ENCODE data around the gene GFRA1.
"Not testable (repeated sequence)": the region's sequence is repeated elsewhere in the genome, so short reads cannot be mapped to it uniquely, and the experiment has no call there.

The GFRA1 gene

DNA sequence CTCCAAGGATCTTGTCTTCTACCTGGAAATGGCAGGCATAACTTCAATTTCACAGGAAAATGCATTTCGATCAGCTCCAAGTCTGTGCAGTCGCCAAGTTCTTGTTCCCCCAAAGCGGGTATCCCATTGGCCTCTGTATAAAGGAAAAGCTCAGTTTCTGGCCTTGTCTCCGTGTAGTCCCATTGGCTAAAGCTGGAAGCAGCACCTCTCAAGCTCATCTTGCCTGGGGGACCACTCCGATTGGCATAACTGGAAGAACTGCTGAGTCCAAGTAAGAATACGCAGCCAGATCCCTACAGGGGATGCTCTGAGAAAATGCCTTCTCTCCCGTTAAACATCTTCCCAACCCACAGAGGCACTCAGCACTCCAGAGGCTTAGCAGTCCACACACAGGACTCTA, 205.2 kb downstream of the GFRA1 start:
- no peak for DNase-seq (ENCODE audit: low read depth)

GRCh38 chr10:116063107-116063506, 209.9 kb downstream of the GFRA1 start:
- no peak for DNase-seq (ENCODE audit: low read depth)

- DNase-seq (ENCODE audit: low read depth): no peak
These were observed 212.1 kb downstream of the GFRA1 start for GRCh38 chr10:116060864-116061263.

DNA sequence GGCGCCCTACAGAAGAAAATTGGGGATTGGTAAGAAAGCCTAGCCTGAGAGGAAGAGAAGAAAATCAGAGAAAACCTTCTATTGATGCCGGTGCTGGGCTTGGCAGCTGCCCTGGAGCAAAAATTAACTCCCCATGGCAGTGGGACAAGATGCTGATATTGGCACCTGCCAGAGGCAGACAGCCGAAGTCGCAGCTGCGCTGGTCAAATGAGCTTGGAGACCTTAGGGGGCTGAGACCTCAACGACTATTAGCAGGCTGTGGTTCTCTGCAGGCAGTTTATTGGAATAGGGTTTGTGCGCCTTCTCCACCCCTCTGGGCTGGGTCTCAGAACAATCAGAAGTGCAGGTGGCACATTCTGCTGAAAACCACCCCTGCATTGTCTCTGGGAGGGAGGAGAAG, 213.7 kb downstream of the GFRA1 start:
- DNase-seq (ENCODE audit: low read depth): no peak

DNA sequence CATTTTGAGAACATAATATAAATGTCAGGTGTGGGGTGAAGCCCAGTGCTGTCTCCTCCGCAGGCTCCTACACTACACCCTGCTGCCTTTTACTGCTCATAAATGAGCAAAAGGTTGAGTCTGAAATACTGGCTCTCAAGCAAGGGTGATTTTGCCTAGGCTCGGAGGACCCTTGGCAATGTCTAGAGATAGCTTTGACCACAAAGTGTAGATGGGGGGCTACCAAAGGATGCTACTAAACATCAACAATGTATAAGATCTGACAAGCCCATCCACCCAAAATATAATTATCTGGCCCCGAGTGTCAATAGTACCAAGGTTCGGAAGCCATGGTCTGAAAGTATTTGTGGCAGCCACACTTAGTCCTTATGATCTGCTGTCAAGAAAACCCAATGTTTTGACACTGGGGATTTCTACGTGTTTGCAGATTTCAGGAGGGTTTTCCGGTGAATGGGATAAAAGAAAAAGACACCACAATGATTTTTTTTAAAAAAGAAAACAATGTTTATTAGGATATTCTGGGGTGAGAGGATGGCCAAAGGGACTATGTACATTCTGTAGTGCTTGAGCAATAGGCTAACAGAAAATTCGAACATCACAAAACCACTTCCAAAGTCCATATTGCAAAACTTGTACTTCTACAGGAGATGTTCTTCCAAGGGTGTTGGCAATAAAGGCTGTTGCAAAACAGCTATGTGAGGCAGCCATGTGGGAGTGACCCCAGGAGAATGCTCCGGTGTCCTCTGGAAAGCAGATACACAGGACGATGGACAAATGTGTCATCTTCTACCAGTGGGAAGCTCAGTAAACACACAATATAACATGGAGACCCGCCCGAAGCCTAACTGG, 216.3 kb downstream of the GFRA1 start:
- no peak for DNase-seq (ENCODE audit: low read depth)

- DNase-seq (ENCODE audit: low read depth): no peak
These were observed 217.1 kb downstream of the GFRA1 start for GRCh38 chr10:116055917-116056252.

GRCh38 chr10:116055252-116055916, 217.6 kb downstream of the GFRA1 start:
- no peak for DNase-seq (ENCODE audit: low read depth)

DNA sequence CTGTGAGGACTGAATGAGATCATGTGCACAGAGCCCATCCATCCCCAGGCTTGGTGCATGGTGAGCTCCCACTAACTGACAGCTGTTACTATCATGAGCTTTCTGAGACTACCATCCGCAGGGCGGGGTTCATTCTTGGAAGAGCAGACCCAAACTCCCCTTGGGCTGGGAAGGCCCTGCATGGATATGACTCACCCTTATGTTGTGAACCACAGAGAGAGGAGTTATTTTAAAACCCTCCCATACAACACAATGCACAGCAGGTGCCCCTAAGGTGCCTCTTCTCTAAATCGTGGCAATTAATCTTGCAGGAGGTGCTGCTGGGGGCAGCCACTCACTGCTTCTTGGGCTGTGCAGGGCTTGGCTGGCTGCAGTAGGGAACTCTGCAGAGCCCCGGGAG, 219.1 kb downstream of the GFRA1 start:
- no peak for DNase-seq (ENCODE audit: low read depth)

- DNase-seq (ENCODE audit: low read depth): not testable (repeated sequence)
These were observed 219.8 kb downstream of the GFRA1 start for GRCh38 chr10:116053009-116053730.

DNA sequence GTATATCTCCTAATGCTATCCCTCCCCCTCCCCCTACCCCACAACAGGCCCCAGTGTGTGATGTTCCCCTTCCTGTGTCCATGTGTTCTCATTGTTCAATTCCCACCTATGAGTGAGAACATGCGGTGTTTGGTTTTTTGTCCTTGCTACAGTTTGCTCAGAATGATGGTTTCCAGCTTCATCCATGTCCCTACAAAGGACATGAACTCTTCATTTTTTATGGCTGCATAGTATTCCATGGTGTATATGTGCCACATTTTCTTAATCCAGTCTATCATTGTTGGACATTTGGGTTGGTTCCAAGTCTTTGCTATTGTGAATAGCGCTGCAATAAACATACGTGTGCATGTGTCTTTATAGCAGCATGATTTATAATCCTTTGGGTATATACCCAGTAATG, 220.5 kb downstream of the GFRA1 start:
- DNase-seq (ENCODE audit: low read depth): not testable (repeated sequence)

- no peak for DNase-seq (ENCODE audit: low read depth)
These were observed 223.1 kb downstream of the GFRA1 start for GRCh38 chr10:116049974-116050304.

- no peak for DNase-seq (ENCODE audit: low read depth)
These were observed 223.6 kb downstream of the GFRA1 start for GRCh38 chr10:116049158-116049973.

GRCh38 chr10:116045366-116046356, 227.3 kb downstream of the GFRA1 start:
- no peak for DNase-seq (ENCODE audit: low read depth)

GRCh38 chr10:116044801-116045248, 228.2 kb downstream of the GFRA1 start:
- DNase-seq (ENCODE audit: low read depth): no peak

- DNase-seq (ENCODE audit: low read depth): no peak
These were observed 229.1 kb downstream of the GFRA1 start for GRCh38 chr10:116043861-116044260.

DNA sequence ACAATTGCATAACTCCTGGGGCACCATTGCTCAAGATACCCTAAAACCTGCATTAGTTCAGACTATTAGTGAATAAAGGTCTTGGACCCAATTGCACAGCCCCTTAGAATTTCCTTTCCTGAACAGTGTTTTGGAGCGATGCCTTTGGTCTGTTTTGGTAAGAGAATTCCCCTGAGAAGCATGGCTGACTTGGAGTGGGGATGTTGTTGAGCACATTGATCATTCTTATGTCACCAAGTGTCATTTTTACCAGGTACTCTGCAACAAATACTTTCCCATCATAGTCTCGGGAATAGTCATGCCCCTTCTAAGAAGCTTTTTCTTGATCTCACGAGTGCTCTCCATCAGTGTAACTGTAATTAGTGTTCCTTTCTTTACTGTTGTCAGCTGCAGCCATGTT, 229.7 kb downstream of the GFRA1 start:
- no peak for DNase-seq (ENCODE audit: low read depth)

- DNase-seq (ENCODE audit: low read depth): no peak
These were observed 231.1 kb downstream of the GFRA1 start for GRCh38 chr10:116041948-116042347.

DNA sequence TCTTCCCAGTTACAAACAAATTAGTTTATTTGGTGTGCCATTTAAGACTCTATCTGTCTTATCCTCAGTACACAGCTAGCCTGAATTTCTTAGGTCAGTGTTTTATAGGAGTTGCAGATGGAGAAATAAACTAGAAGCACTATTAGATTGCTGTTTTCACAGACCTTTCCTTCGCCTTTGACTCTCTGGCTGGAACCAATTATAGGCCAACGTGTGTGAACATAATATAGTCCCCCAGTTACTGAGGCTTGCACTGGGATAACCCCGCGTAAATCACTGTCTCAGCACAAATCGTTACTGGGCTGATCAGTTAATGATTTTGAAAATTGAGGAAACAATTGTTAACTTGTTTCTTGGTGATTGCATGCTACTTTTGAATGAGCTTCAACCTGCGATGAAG, 233.4 kb downstream of the GFRA1 start:
- no peak for DNase-seq (ENCODE audit: low read depth)

DNA sequence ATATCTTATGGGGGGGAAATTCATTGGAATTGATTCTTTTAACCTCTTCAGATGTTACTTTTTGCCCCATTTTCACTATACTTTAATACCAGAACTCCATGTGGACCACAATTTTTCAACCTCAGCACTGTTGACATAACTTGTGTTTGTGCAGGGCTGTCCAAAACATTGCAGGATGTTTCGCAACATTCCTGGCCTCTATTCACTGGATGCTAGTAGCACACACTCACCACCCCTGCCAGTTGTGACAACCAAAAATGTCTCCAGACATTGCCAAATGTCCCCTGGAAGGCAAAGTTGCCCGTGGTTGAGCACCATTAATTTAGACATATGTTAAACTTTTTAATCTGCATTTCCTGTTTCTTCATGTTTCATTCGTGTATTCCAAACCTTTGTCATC, 234.7 kb downstream of the GFRA1 start:
- no peak for DNase-seq (ENCODE audit: low read depth)

DNA sequence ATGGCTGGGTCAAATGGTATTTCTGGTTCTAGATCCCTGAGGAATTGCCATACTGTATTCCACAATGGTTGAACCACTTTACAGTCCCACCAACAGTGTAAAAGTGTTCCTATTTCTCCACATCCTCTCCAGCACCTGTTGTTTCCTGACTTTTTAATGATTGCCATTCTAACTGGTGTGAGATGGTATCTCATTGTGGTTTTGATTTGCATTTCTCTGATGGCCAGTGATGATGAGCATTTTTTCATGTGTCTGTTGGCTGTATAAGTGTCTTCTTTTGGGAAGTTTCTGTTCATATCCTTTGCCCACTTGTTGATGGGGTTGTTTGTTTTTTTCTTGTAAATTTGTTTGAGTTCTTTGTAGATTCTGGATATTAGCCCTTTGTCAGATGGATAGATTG, 237.6 kb downstream of the GFRA1 start:
- DNase-seq (ENCODE audit: low read depth): not testable (repeated sequence)

- no peak for DNase-seq (ENCODE audit: low read depth)
These were observed 242.4 kb downstream of the GFRA1 start for GRCh38 chr10:116030576-116030975.
